ENCODE measurements around the gene CCDC116. TPM values are rescaled to one million over a fixed set of nuclear protein-coding genes. Genes with fewer than 3 reads are reported as not detected.

The CCDC116 gene
- polyA plus RNA-seq, 1 donor: 0.28 TPM

- no peak for DNase-seq
- Histone ChIP-seq H3K4me1 (ENCODE audit: control insufficient read depth, insufficient read depth, low read length) (no peaks in the 10 kb centered on the region), H3K4me3 (ENCODE audit: low read length) (no peak overlapping the region), H3K36me3 (ENCODE audit: control insufficient read depth, insufficient read depth, low read length) (peaks cover 60% of the 10 kb centered on the region), H3K27me3 (ENCODE audit: control insufficient read depth, insufficient read depth, low read length) (no peaks in the 10 kb centered on the region), H3K9me3 (ENCODE audit: control insufficient read depth, low read depth, low read length) (peaks cover 4% of the 10 kb centered on the region), H3K27ac (ENCODE audit: low read length) (no peak overlapping the region)
- WGBS (ENCODE audit: insufficient coverage, low lambda C conversion rate): no CpG with 5 or more reads among the region's 20 CpGs
These were observed 50.0 kb downstream of the CCDC116 start for GRCh38 chr22:21682385-21683175.

GRCh38 chr22:21683401-21683811, 50.8 kb downstream of the CCDC116 start:
- Histone ChIP-seq H3K36me3 (ENCODE audit: control insufficient read depth, insufficient read depth, low read length) (peaks cover 68% of the 10 kb centered on the region), H3K4me3 (ENCODE audit: low read length) (no peak overlapping the region), H3K4me1 (ENCODE audit: control insufficient read depth, insufficient read depth, low read length) (no peaks in the 10 kb centered on the region), H3K27ac (ENCODE audit: low read length) (no peak overlapping the region), H3K27me3 (ENCODE audit: control insufficient read depth, insufficient read depth, low read length) (no peaks in the 10 kb centered on the region), H3K9me3 (ENCODE audit: control insufficient read depth, low read depth, low read length) (no peaks in the 10 kb centered on the region)
- no peak for DNase-seq
- WGBS (ENCODE audit: insufficient coverage, low lambda C conversion rate): no CpG with 5 or more reads among the region's 7 CpGs

- H3K9me3 ChIP-seq (ENCODE audit: control insufficient read depth, low read depth, low read length): no peaks in the 10 kb centered on the region
- H3K27me3 ChIP-seq (ENCODE audit: control insufficient read depth, insufficient read depth, low read length): no peaks in the 10 kb centered on the region
- DNase-seq: no peak
- no peaks in the 10 kb centered on the region for H3K4me1 ChIP-seq (ENCODE audit: control insufficient read depth, insufficient read depth, low read length)
- no peak overlapping the region for H3K27ac ChIP-seq (ENCODE audit: low read length)
- H3K36me3 ChIP-seq (ENCODE audit: control insufficient read depth, insufficient read depth, low read length): peaks cover 76% of the 10 kb centered on the region
- WGBS (ENCODE audit: insufficient coverage, low lambda C conversion rate): no CpG with 5 or more reads among the region's 19 CpGs
- no peak overlapping the region for H3K4me3 ChIP-seq (ENCODE audit: low read length)
These were observed 52.1 kb downstream of the CCDC116 start for GRCh38 chr22:21684492-21685163.

- Histone ChIP-seq H3K4me3 (ENCODE audit: low read length) (no peak overlapping the region), H3K9me3 (ENCODE audit: control insufficient read depth, low read depth, low read length) (no peaks in the 10 kb centered on the region), H3K27ac (ENCODE audit: low read length) (no peak overlapping the region), H3K27me3 (ENCODE audit: control insufficient read depth, insufficient read depth, low read length) (no peaks in the 10 kb centered on the region), H3K4me1 (ENCODE audit: control insufficient read depth, insufficient read depth, low read length) (no peaks in the 10 kb centered on the region), H3K36me3 (ENCODE audit: control insufficient read depth, insufficient read depth, low read length) (peaks cover 79% of the 10 kb centered on the region)
- no CpG with 5 or more reads among the region's 8 CpGs for WGBS (ENCODE audit: insufficient coverage, low lambda C conversion rate)
- no peak for DNase-seq
These were observed 52.6 kb downstream of the CCDC116 start for GRCh38 chr22:21685164-21685513.

- no peak for DNase-seq
- Histone ChIP-seq H3K27me3 (ENCODE audit: control insufficient read depth, insufficient read depth, low read length) (no peaks in the 10 kb centered on the region), H3K36me3 (ENCODE audit: control insufficient read depth, insufficient read depth, low read length) (peaks cover 79% of the 10 kb centered on the region), H3K4me1 (ENCODE audit: control insufficient read depth, insufficient read depth, low read length) (no peaks in the 10 kb centered on the region), H3K4me3 (ENCODE audit: low read length) (no peak overlapping the region), H3K9me3 (ENCODE audit: control insufficient read depth, low read depth, low read length) (no peaks in the 10 kb centered on the region), H3K27ac (ENCODE audit: low read length) (no peak overlapping the region)
- no CpG with 5 or more reads among the region's 8 CpGs for WGBS (ENCODE audit: insufficient coverage, low lambda C conversion rate)
These were observed 53.6 kb downstream of the CCDC116 start for GRCh38 chr22:21686193-21686608.

Other genes starting within 250 kb of the CCDC116 start
- gene RIMBP3B, start 249.0 kb upstream of the CCDC116 start, polyA plus RNA-seq: 0.06 TPM
- 24.4 TPM for gene HIC2, start 215.4 kb upstream of the CCDC116 start, polyA plus RNA-seq
- gene TMEM191C, start 165.4 kb upstream of the CCDC116 start, polyA plus RNA-seq: 4.6 TPM
- gene RIMBP3C, start 81.3 kb upstream of the CCDC116 start, polyA plus RNA-seq: 0.04 TPM
- gene UBE2L3, start 65.0 kb upstream of the CCDC116 start, polyA plus RNA-seq: 54.9 TPM
- gene YDJC, start 2.7 kb upstream of the CCDC116 start, polyA plus RNA-seq: 27.6 TPM
- gene SDF2L1, start 9.5 kb downstream of the CCDC116 start, polyA plus RNA-seq: 37.5 TPM
- gene PPIL2, start 33.3 kb downstream of the CCDC116 start, polyA plus RNA-seq: 48.9 TPM
- 4.1 TPM for gene YPEL1, start 103.0 kb downstream of the CCDC116 start, polyA plus RNA-seq
- gene MAPK1, start 234.9 kb downstream of the CCDC116 start, polyA plus RNA-seq: 79.0 TPM

Data from large intestine (tissue), 3 donors.